H1 (cell line): ENCODE measurements around the gene FOXK1. TPM values are rescaled to one million over a fixed set of nuclear protein-coding genes. Genes with fewer than 3 reads are reported as not detected.

ENCODE experiments used
- CTCF ChIA-PET: fragments of 300-600 bp; sonication (Branson Sonifier 250); formaldehyde crosslinking; loops from one replicate; lab custom pipeline; 2021; ENCODE audit not compliant: partially characterized antibody; lab: Charles Lee
- POLR2A ChIA-PET: fragments of 300-600 bp; sonication (Branson Sonifier 250); formaldehyde crosslinking; loops from one replicate; lab custom pipeline; 2021; ENCODE audit warnings: inconsistent platforms; ENCODE audit not compliant: partially characterized antibody; lab: Charles Lee
- DNase-seq, 2 experiments: peaks; one replicate each; pipeline versions ENCODE4 v3.0.0 to v3.0.0-alpha.2; 2010 to 2022; ENCODE audit warnings: low spot score in 2 of 2, low read depth in 1 of 2, mixed read lengths in 1 of 2
- FAIRE-seq: peaks from 2 replicates; lab custom pipeline; 2011; peaks lifted over from hg19 to GRCh38; lab: Jason Lieb, UNC
- H2AFZ ChIP-seq: 2 replicates; pipeline ENCODE4 v1.8.1; 2012; ENCODE audit warnings: low read length, inconsistent platforms
- H2AK5ac ChIP-seq: 2 replicates; pipeline ENCODE4 v1.6.1; 2013; ENCODE audit warnings: low read depth, low read length
- H2BK120ac ChIP-seq: replicated peaks from 2 replicates; pipeline ENCODE3; 2013; ENCODE audit warnings: low read depth, low read length, inconsistent platforms
- H2BK12ac ChIP-seq: 2 replicates; pipeline ENCODE4 v1.6.1; 2013; ENCODE audit warnings: low read depth, low read length
- H2BK15ac ChIP-seq: 2 replicates; pipeline ENCODE4 v1.6.1; 2013; ENCODE audit warnings: low read length
- H2BK20ac ChIP-seq: 2 replicates; pipeline ENCODE4 v1.6.1; 2013; ENCODE audit warnings: low read length
- H2BK5ac ChIP-seq: 2 replicates; pipeline ENCODE4 v1.6.1; 2013; ENCODE audit warnings: low read depth, low read length
- H3K14ac ChIP-seq: 2 replicates; pipeline ENCODE4 v1.6.1; 2013; ENCODE audit warnings: inconsistent platforms; ENCODE audit not compliant: insufficient read length
- H3K18ac ChIP-seq: 2 replicates; pipeline ENCODE4 v1.6.1; 2013; ENCODE audit warnings: low read length; ENCODE audit errors: extremely low read depth
- H3K23ac ChIP-seq: 2 replicates; pipeline ENCODE4 v1.6.1; 2013; ENCODE audit warnings: inconsistent platforms; ENCODE audit not compliant: insufficient read length
- H3K23me2 ChIP-seq: 2 replicates; pipeline ENCODE4 v1.6.1; 2013; ENCODE audit warnings: low read depth, low read length
- H3K27ac ChIP-seq: 2 replicates; pipeline ENCODE4 v1.6.1; 2011; ENCODE audit warnings: low read depth, low read length, inconsistent platforms
- H3K27me3 ChIP-seq, 4 experiments: replicated peaks in 1 of 4; 1 replicate in 1 of 4; 2 replicates in 3 of 4; pipeline versions ENCODE4 v1.6.1 to v1.8.1; 2011 to 2013; ENCODE audit warnings: low read length in 3 of 4, mild to moderate bottlenecking in 3 of 4, inconsistent platforms in 2 of 4, mixed read lengths in 2 of 4, moderate library complexity in 1 of 4; ENCODE audit not compliant: control insufficient read depth in 3 of 4, insufficient read depth in 3 of 4; ENCODE audit errors: extremely low read depth in 1 of 4
- H3K36me3 ChIP-seq, 4 experiments: 2 replicates each; pipeline versions ENCODE4 v1.6.1 to v1.8.1; 2011 to 2013; ENCODE audit warnings: mild to moderate bottlenecking in 4 of 4, low read length in 3 of 4, moderate library complexity in 2 of 4, control low read depth in 1 of 4, inconsistent platforms in 1 of 4; ENCODE audit not compliant: insufficient read depth in 4 of 4, control insufficient read depth in 2 of 4
- H3K4ac ChIP-seq: replicated peaks from 2 replicates; pipeline ENCODE3; 2013; ENCODE audit warnings: low read length, low read depth, mixed read lengths, inconsistent platforms; ENCODE audit not compliant: insufficient read length
- H3K4me1 ChIP-seq, 4 experiments: replicated peaks in 1 of 4; 1 replicate in 1 of 4; 2 replicates in 3 of 4; pipeline versions ENCODE4 v1.6.1 to v1.8.1; 2011 to 2013; ENCODE audit warnings: low read length in 3 of 4, inconsistent platforms in 2 of 4, mixed read lengths in 1 of 4; ENCODE audit not compliant: insufficient read depth in 4 of 4, control insufficient read depth in 3 of 4
- H3K4me2 ChIP-seq, 2 experiments: 2 replicates each; pipeline versions ENCODE4 v1.6.1 to v1.8.1; 2011 to 2013; ENCODE audit warnings: low read depth in 2 of 2, low read length in 2 of 2, control low read depth in 1 of 2, inconsistent platforms in 1 of 2, mild to moderate bottlenecking in 1 of 2; ENCODE audit not compliant: insufficient read depth in 1 of 2
- H3K4me3 ChIP-seq, 4 experiments: fragments of 200-600, 300-600 bp in 1 of 4; sonication (generic), shearing (Covaris generic), sonication (Bioruptor Twin) in 1 of 4; 2 replicates each; pipeline versions ENCODE4 v1.5.1 to v1.8.1; 2011 to 2016; ENCODE audit warnings: low read length in 4 of 4, low read depth in 3 of 4, control low read depth in 2 of 4, inconsistent platforms in 2 of 4, mild to moderate bottlenecking in 2 of 4, mixed read lengths in 1 of 4, moderate library complexity in 1 of 4; ENCODE audit not compliant: insufficient read depth in 2 of 4; ENCODE audit errors: extremely low read depth in 1 of 4
- H3K56ac ChIP-seq: replicated peaks from 2 replicates; pipeline ENCODE3; 2013; ENCODE audit warnings: low read depth, mild to moderate bottlenecking, mixed read lengths, low read length, inconsistent platforms; ENCODE audit not compliant: insufficient read length
- H3K79me1 ChIP-seq: 2 replicates; pipeline ENCODE4 v1.6.1; 2013; ENCODE audit warnings: low read depth, low read length, control low read depth
- H3K79me2 ChIP-seq, 2 experiments: 2 replicates each; pipeline versions ENCODE4 v1.6.1 to v1.8.1; 2012 to 2013; ENCODE audit warnings: low read length in 2 of 2, mild to moderate bottlenecking in 2 of 2, inconsistent platforms in 1 of 2; ENCODE audit not compliant: insufficient read depth in 2 of 2, control insufficient read depth in 1 of 2
- H3K9ac ChIP-seq, 4 experiments: replicated peaks in 1 of 4; 1 replicate in 1 of 4; 2 replicates in 3 of 4; pipeline versions ENCODE4 v1.6.1 to v1.8.1; 2011 to 2013; ENCODE audit warnings: low read depth in 3 of 4, low read length in 3 of 4, control low read depth in 2 of 4, mild to moderate bottlenecking in 2 of 4, moderate library complexity in 2 of 4, inconsistent platforms in 1 of 4; ENCODE audit errors: extremely low read depth in 1 of 4
- H3K9me3 ChIP-seq, 2 experiments: 2 replicates each; pipeline versions ENCODE4 v1.6.1 to v1.8.1; 2012 to 2013; ENCODE audit warnings: mild to moderate bottlenecking in 2 of 2, moderate library complexity in 2 of 2, control low read depth in 1 of 2, inconsistent platforms in 1 of 2, low read depth in 1 of 2, low read length in 1 of 2, mixed read lengths in 1 of 2; ENCODE audit not compliant: insufficient read depth in 2 of 2
- H4K20me1 ChIP-seq, 2 experiments: replicated peaks in 1 of 2; 2 replicates each; pipeline versions ENCODE3 to v1.8.1; 2011 to 2013; ENCODE audit warnings: inconsistent platforms in 2 of 2, low read length in 2 of 2, mild to moderate bottlenecking in 1 of 2; ENCODE audit not compliant: insufficient read depth in 2 of 2, control insufficient read depth in 1 of 2
- H4K5ac ChIP-seq: 2 replicates; pipeline ENCODE4 v1.6.1; 2013; ENCODE audit warnings: low read length, low read depth, mixed read lengths, inconsistent platforms; ENCODE audit not compliant: insufficient read length
- H4K8ac ChIP-seq: 2 replicates; pipeline ENCODE4 v1.8.0; 2013; ENCODE audit warnings: mild to moderate bottlenecking, moderate library complexity, low read length, inconsistent platforms; ENCODE audit not compliant: insufficient read depth; ENCODE audit errors: extremely low read depth
- H4K91ac ChIP-seq: replicated peaks from 2 replicates; pipeline ENCODE3; 2013; ENCODE audit warnings: low read length, mixed read lengths, inconsistent platforms; ENCODE audit not compliant: insufficient read length
- CHD1 ChIP-seq: IDR thresholded peaks from 2 replicates; pipeline ENCODE4 v1.6.1; 2012; ENCODE audit warnings: low read depth, low read length, improper control_type of control experiment
- NANOG ChIP-seq: IDR thresholded peaks from 2 replicates; pipeline ENCODE4 v1.6.1; 2011; ENCODE audit warnings: low read length, low read depth, mild to moderate bottlenecking, inconsistent platforms; ENCODE audit not compliant: insufficient read depth, poor library complexity, severe bottlenecking
- POU5F1 ChIP-seq: IDR thresholded peaks from 2 replicates; pipeline ENCODE4 v1.6.1; 2011; ENCODE audit warnings: low read depth, mild to moderate bottlenecking, low read length, moderate library complexity
- SAP30 ChIP-seq: fragments of 300-600 bp; sonication (generic); IDR thresholded peaks from 2 replicates; pipeline ENCODE4 v1.7.1; 2012; ENCODE audit warnings: low read length, moderate library complexity, mild to moderate bottlenecking, inconsistent platforms; ENCODE audit not compliant: insufficient read depth, insufficient replicate concordance
- SIRT6 ChIP-seq: IDR thresholded peaks from one replicate; pipeline ENCODE4 v1.7.1; 2012; ENCODE audit warnings: low read length, inconsistent platforms
- TCF12 ChIP-seq: IDR thresholded peaks from 2 replicates; pipeline ENCODE4 v1.6.1; 2011; ENCODE audit warnings: low read depth, mild to moderate bottlenecking, low read length
- ZNF274 ChIP-seq: IDR thresholded peaks from 2 replicates; pipeline ENCODE4 v1.7.0; 2012; ENCODE audit warnings: low read length, borderline replicate concordance; ENCODE audit errors: extremely low read depth
- WGBS, 2 experiments: shearing (Covaris generic) in 1 of 2; methylation state at CpG; one replicate each; pipeline versions ENCODE4 v1.1.6 to v1.1.7; 2013 to 2015; ENCODE audit warnings: low lambda C conversion rate in 2 of 2, mixed read lengths in 2 of 2, inconsistent platforms in 1 of 2, low coverage in 1 of 2, missing lambda C conversion rate in 1 of 2; ENCODE audit not compliant: insufficient replicate concordance in 2 of 2, insufficient coverage in 1 of 2, insufficient read length in 1 of 2; ENCODE audit errors: extremely low coverage in 1 of 2, missing lambda C conversion rate in 1 of 2; 5-methylcytosine and 5-hydroxymethylcytosine counted together
- polyA plus RNA-seq, 7 experiments: library from polyadenylated mRNA; depleted of rRNA in 3 of 7; stranded (reverse) in 5 of 7; unstranded in 2 of 7; fragments of >200 nt in 5 of 7; fragments of 200-250 nt in 2 of 7; gene quantifications; 1 replicate in 5 of 7; 2 replicates in 1 of 7; 4 replicates in 1 of 7; pipeline versions ENCODE4 v1.2.1 to v1.2.3, GENCODE V29; 2011 to 2013; ENCODE audit warnings: missing spikeins in 2 of 7, mixed read lengths in 2 of 7
- total RNA-seq: library from RNA; stranded (reverse); fragmentation: NEBNext Ultra II Directional; extraction: Animal tissue kit (Norgen Biotek cat#: 25700); gene quantifications from 2 replicates; pipeline ENCODE4 v1.2.1, GENCODE V29; 2021

FOXK1 gene
- total and polyA plus RNA-seq, 2 of the 8 experiments (the other 6 are each of a cell fraction or from before 2014, with no cell fraction given): 2.0 to 8.5 TPM

DNA sequence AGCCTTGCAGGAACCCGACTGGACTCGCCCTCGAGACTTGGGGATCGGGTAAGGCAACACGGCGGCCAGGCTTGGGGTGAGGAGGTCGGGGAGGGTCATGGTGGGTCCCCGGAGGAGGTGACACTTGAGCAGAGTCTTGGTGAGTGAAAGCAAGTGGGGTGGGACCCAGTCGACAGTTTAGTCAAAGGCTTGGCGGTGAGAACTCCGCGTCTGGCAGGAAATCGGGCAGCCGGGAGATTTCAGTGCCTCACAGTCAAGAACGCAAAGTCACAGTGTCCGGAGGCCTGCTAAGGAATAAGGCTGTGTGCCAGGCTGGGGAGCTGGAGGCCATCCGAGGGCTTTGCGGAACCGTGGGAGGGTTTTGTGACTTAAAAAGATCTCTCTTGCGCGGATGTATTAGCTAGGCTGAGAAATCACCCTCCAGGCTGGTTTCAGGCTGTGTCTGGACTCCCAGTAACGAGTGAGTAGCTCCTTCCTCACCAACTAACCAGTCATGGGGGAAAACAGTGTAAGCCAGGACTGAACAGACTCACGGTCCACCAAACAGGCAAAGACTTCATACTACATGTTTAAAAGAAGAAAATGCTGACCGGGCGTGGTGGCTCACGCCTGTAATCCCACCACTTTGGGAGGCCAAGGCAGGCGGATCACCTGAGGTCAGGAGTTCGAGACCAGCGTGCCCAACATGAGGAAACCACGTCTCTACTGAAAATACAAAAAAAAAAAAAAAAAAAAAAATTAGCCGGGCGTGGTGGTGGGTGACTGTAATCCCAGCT lies 93.9 kb downstream of the FOXK1 start:
- no peak overlapping the region for H2BK12ac ChIP-seq
- no peak overlapping the region for H2BK5ac ChIP-seq
- H2BK20ac ChIP-seq: no peak overlapping the region
- no peak overlapping the region for H3K4ac ChIP-seq
- no peak overlapping the region for H4K5ac ChIP-seq
- ChIA-PET POLR2A (interaction anchor here (0.7 to 2.6 kb wide), 10 partner anchors 9 to 819 kb away, joined by 3 to 10 read pairs (median 4); no protein-coding TSS in a partner anchor), CTCF (interaction anchor here (0.5 to 3.0 kb wide), 7 partner anchors 10 to 310 kb away, joined by 3 to 10 read pairs (median 4); no protein-coding TSS in a partner anchor)
- DNase-seq: no peak
- FAIRE-seq: no peak
- peak overlapping the region; percentile 93 for H4K8ac ChIP-seq
- no peak overlapping the region for H3K56ac ChIP-seq
- H3K4me2 ChIP-seq: peak overlapping the region; percentile 98 to 100
- 0 out of 7 replicates have a peak, but pooled peaks cover 0 to 2% (median 0%) of the 10 kb centered on the region in 4 experiments for H3K27me3 ChIP-seq
- H3K23me2 ChIP-seq: peaks cover 7% of the 10 kb centered on the region; the same call in 1 of the 2 replicates
- no peak overlapping the region for H4K91ac ChIP-seq
- H3K27ac ChIP-seq: peak overlapping the region; percentile 54; the same call in 1 of the 2 replicates
- no peak overlapping the region for H3K18ac ChIP-seq
- peaks cover 2% of the 10 kb centered on the region for H3K79me1 ChIP-seq
- no peak overlapping the region for H2AK5ac ChIP-seq
- H3K9ac ChIP-seq: peak overlapping the region; percentile 66 to 82 (median 80)
- no peak overlapping the region for H2BK120ac ChIP-seq
- H4K20me1 ChIP-seq: peaks cover 0 to 1% of the 10 kb centered on the region in 2 experiments
- H3K23ac ChIP-seq: no peak overlapping the region
- no peak overlapping the region for H2BK15ac ChIP-seq
- H2AFZ ChIP-seq: 0 out of 2 replicates have a peak overlapping the region, but pooled peaks have one; percentile 5
- H3K79me2 ChIP-seq: peaks cover 0 to 24% of the 10 kb centered on the region in 2 experiments; a peak in 2 of 4 replicates
- H3K4me3 ChIP-seq: peak overlapping the region; percentile 82 to 99 (median 98)
- no peaks in the 10 kb centered on the region for H3K9me3 ChIP-seq
- H3K14ac ChIP-seq: no peak overlapping the region
- H3K4me1 ChIP-seq: peaks cover 0 to 5% (median 4%) of the 10 kb centered on the region in 4 experiments; a peak in 3 of 7 replicates
- TF ChIP-seq CHD1 (no peak), POU5F1 (no peak), NANOG (no peak), TCF12 (no peak), SIRT6 (no peak), SAP30 (peak; percentile 56), ZNF274 (no peak)
- WGBS, 2 experiments: 20% methylated on average over 23 of the region's 32 CpGs; no CpG with 5 or more reads in 1 of the 2 experiments
- peaks cover 0 to 3% (median 2%) of the 10 kb centered on the region in 4 experiments; a peak in 2 of 8 replicates for H3K36me3 ChIP-seq
